Measurements from ENCODE around the gene RFC5.
A peak's percentile ranks its signal among the peaks of the same experiment; 100 is the strongest.
"Not testable (repeated sequence)": the region's sequence is repeated elsewhere in the genome, so short reads cannot be mapped to it uniquely, and the experiment has no call there.

RFC5 gene

GRCh38 chr12:118064608-118065007 is 48.1 kb downstream of the RFC5 start:
- Histone ChIP-seq H3K4me3 (ENCODE audit: low read length) (no peak overlapping the region), H3K27ac (ENCODE audit: low read length) (no peak overlapping the region), H3K36me3 (ENCODE audit: insufficient read depth, low read depth, low read length) (peaks cover 35% of the 10 kb centered on the region), H3K27me3 (ENCODE audit: insufficient read depth, low read length) (no peaks in the 10 kb centered on the region), H3K9me3 (ENCODE audit: insufficient read depth, low read depth, low read length) (no peaks in the 10 kb centered on the region), H3K4me1 (ENCODE audit: insufficient read depth, low read length) (peaks cover 15% of the 10 kb centered on the region; the same call in 1 of the 2 replicates), H3K9ac (ENCODE audit: low read depth, low read length) (peak overlapping the region; percentile 37; the same call in 1 of the 2 replicates)

GRCh38 chr12:118065380-118065779 is 48.9 kb downstream of the RFC5 start:
- no peak overlapping the region for H3K27ac ChIP-seq (ENCODE audit: low read length)
- H3K4me3 ChIP-seq (ENCODE audit: low read length): no peak overlapping the region
- H3K27me3 ChIP-seq (ENCODE audit: insufficient read depth, low read length): no peaks in the 10 kb centered on the region
- H3K36me3 ChIP-seq (ENCODE audit: insufficient read depth, low read depth, low read length): peaks cover 43% of the 10 kb centered on the region
- H3K9ac ChIP-seq (ENCODE audit: low read depth, low read length): no peak overlapping the region
- H3K9me3 ChIP-seq (ENCODE audit: insufficient read depth, low read depth, low read length): no peaks in the 10 kb centered on the region
- H3K4me1 ChIP-seq (ENCODE audit: insufficient read depth, low read length): peaks cover 11% of the 10 kb centered on the region; the same call in 1 of the 2 replicates

- Histone ChIP-seq H3K27me3 (ENCODE audit: insufficient read depth, low read length) (no peaks in the 10 kb centered on the region), H3K27ac (ENCODE audit: low read length) (no peak overlapping the region), H3K9me3 (ENCODE audit: insufficient read depth, low read depth, low read length) (no peaks in the 10 kb centered on the region), H3K9ac (ENCODE audit: low read depth, low read length) (no peak overlapping the region), H3K36me3 (ENCODE audit: insufficient read depth, low read depth, low read length) (peaks cover 68% of the 10 kb centered on the region), H3K4me3 (ENCODE audit: low read length) (no peak overlapping the region), H3K4me1 (ENCODE audit: insufficient read depth, low read length) (peaks cover 10% of the 10 kb centered on the region; the same call in 1 of the 2 replicates)
These were observed 51.9 kb downstream of the RFC5 start for GRCh38 chr12:118068445-118068844.

DNA sequence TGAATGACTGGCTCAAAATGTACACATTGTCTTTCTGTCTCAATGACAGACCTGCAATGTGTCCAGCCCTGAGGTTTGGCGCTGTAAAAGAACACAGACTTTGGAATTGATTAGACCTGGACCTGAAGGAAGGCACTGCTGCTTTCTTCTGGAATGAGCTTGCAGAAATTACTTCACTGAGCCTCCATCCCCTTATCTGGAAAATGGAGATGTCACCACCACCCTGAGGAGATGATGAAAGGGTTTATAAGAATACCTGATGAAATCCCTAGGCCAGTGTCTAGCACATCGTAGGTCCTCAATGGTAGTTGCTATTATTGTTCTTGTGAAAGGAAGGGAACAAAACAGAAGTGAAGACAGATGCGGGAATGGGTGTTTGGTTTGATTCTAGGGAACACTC is 54.1 kb downstream of the RFC5 start:
- no peak overlapping the region for H3K27ac ChIP-seq (ENCODE audit: low read length)
- no peak overlapping the region for H3K4me3 ChIP-seq (ENCODE audit: low read length)
- H3K27me3 ChIP-seq (ENCODE audit: insufficient read depth, low read length): no peaks in the 10 kb centered on the region
- H3K36me3 ChIP-seq (ENCODE audit: insufficient read depth, low read depth, low read length): peaks cover 74% of the 10 kb centered on the region
- no peaks in the 10 kb centered on the region for H3K4me1 ChIP-seq (ENCODE audit: insufficient read depth, low read length)
- no peaks in the 10 kb centered on the region for H3K9me3 ChIP-seq (ENCODE audit: insufficient read depth, low read depth, low read length)
- no peak overlapping the region for H3K9ac ChIP-seq (ENCODE audit: low read depth, low read length)

DNA sequence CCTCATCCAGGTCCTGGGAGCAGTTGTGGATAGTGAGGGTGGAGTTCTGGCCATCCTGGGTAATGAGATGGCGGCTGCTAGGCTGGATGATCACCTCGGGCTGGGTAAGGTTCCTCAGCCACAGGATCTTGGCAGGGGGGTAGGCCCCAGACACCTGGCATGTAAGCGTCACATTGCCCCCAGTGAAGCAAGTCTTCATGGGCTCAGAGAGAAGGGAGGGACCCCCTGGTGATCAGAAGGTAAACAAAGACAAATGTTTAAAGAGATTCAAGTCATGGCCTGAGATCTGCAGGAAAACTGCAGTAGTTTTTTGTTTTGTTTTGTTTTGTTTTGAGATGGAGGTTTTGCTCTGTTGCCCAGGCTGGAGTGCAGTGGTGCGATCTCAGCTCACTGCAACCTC is 57.3 kb downstream of the RFC5 start:
- no peak overlapping the region for H3K4me3 ChIP-seq (ENCODE audit: low read length)
- H3K27me3 ChIP-seq (ENCODE audit: insufficient read depth, low read length): no peaks in the 10 kb centered on the region
- H3K9ac ChIP-seq (ENCODE audit: low read depth, low read length): no peak overlapping the region
- no peak overlapping the region for H3K27ac ChIP-seq (ENCODE audit: low read length)
- H3K4me1 ChIP-seq (ENCODE audit: insufficient read depth, low read length): no peaks in the 10 kb centered on the region
- no peaks in the 10 kb centered on the region for H3K9me3 ChIP-seq (ENCODE audit: insufficient read depth, low read depth, low read length)
- peaks cover 71% of the 10 kb centered on the region for H3K36me3 ChIP-seq (ENCODE audit: insufficient read depth, low read depth, low read length)

GRCh38 chr12:118081521-118081920 is 65.0 kb downstream of the RFC5 start:
- not testable (repeated sequence) for H3K4me1 ChIP-seq (ENCODE audit: insufficient read depth, low read length); H3K27ac ChIP-seq (ENCODE audit: low read length); H3K9ac ChIP-seq (ENCODE audit: low read depth, low read length); H3K9me3 ChIP-seq (ENCODE audit: insufficient read depth, low read depth, low read length); H3K27me3 ChIP-seq (ENCODE audit: insufficient read depth, low read length); H3K4me3 ChIP-seq (ENCODE audit: low read length)
- H3K36me3 ChIP-seq (ENCODE audit: insufficient read depth, low read depth, low read length): peaks cover 74% of the 10 kb centered on the region

Measured in iPS-20b (cell line).